ENCODE results near the gene ARPC5. TPM values are rescaled to one million over a fixed set of nuclear protein-coding genes. Genes with fewer than 3 reads are reported as not detected.

ARPC5 gene
- total RNA-seq, 3 donors from 2014 or later = 60.8 to 80.8 (median 70.8) TPM

DNA sequence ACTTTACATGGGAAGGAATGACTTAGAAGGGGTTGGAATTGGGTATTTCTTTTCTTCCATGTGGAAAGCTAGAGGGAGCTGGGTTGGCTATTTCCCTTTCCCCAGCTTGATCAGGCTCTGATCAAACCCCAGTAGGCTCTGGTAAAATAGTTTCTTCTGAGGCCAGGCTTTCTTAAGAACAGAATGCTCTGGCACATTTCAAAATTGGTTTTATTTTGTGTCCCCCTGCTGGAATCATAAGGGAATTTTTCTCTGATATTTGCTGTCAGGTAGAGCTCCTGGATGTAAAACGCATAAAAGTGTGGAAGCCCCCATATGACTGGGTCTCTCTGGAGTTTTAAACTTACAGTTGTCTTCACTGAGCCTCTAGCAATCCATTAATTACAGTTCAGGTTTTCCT, 34.6 kb upstream of the ARPC5 start:
- no peak for DNase-seq (ENCODE audit: low spot score in 2 of 2)
- H3K4me3 ChIP-seq = no peak overlapping the region
- no peaks in the 10 kb centered on the region for H3K36me3 ChIP-seq
- H3K27ac ChIP-seq = no peak overlapping the region
- no peaks in the 10 kb centered on the region for H3K4me1 ChIP-seq
- TF ChIP-seq POLR2A (IDR thresholded peaks at IDR 0.05) = no peak
- no peaks in the 10 kb centered on the region for H3K27me3 ChIP-seq
- intact Hi-C loops (cut with DNase I; ENCODE audit: low total_unique reads) = no loop called here
- H3K9me3 ChIP-seq = peaks cover 0 to 3% of the 10 kb centered on the region in 2 donors

DNA sequence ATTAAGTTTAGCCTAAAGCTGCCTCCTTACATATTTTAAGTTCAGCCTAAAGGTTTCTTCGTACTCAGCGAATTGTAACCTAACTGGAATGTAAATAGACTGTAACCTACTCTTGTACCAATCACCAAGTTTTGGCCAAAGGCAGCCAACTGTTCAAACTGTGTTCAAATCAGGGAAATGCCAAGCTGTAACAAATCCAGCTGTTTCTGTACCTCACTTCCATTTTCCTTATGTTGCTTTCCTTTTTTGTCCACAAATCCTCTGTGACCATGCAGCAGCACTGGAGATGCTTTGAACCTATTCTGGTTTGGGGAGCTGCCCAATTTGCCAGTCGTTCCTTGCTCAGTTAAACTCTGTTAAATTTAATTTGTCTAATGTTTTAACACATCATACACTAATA, 20.8 kb upstream of the ARPC5 start:
- Histone ChIP-seq H3K4me3 (no peak overlapping the region), H3K9me3 (no peaks in the 10 kb centered on the region), H3K36me3 (no peaks in the 10 kb centered on the region), H3K4me1 (no peaks in the 10 kb centered on the region), H3K27ac (no peak overlapping the region), H3K27me3 (no peaks in the 10 kb centered on the region)
- no peak for DNase-seq (ENCODE audit: low spot score in 2 of 2)
- TF ChIP-seq POLR2AphosphoS5 (IDR thresholded peaks at IDR 0.05) (no peak), POLR2A (IDR thresholded peaks at IDR 0.05) (no peak)
- TF ChIP-seq, protein P1, sequence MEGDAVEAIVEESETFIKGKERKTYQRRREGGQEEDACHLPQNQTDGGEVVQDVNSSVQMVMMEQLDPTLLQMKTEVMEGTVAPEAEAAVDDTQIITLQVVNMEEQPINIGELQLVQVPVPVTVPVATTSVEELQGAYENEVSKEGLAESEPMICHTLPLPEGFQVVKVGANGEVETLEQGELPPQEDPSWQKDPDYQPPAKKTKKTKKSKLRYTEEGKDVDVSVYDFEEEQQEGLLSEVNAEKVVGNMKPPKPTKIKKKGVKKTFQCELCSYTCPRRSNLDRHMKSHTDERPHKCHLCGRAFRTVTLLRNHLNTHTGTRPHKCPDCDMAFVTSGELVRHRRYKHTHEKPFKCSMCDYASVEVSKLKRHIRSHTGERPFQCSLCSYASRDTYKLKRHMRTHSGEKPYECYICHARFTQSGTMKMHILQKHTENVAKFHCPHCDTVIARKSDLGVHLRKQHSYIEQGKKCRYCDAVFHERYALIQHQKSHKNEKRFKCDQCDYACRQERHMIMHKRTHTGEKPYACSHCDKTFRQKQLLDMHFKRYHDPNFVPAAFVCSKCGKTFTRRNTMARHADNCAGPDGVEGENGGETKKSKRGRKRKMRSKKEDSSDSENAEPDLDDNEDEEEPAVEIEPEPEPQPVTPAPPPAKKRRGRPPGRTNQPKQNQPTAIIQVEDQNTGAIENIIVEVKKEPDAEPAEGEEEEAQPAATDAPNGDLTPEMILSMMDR (IDR thresholded peaks at IDR 0.05) = no peak
- intact Hi-C loops (cut with DNase I; ENCODE audit: low total_unique reads) = loop anchor here (10.0 kb wide), 1 partner anchor 258 kb away; no protein-coding TSS in a partner anchor

DNA sequence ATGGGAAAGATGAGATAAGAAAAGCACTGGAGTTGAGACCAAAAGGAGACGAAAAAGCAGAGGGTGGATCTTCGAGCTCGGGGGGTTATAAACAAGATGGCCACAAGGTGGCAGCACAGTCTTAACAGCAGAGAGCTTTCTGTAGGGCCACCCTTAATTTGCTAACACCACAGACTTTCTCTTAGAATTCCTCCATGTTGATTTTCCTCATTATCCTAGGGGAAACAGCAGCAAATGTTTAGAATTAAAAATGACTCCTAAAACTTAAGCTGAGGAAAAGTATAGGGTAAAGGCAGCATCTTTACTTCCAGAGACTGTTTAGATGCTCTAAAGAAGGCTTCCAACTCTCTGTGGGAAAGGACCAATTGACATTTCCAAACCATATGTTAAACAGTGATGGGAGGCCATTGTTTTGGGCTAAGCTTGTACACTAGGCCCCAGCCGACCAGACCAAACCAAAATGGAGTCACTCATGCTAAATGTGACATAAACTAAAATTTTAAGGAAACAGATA, 20.0 kb upstream of the ARPC5 start:
- intact Hi-C loops (cut with DNase I; ENCODE audit: low total_unique reads) = loop anchor here (10.0 kb wide), 1 partner anchor 259 kb away; no protein-coding TSS in a partner anchor

DNA sequence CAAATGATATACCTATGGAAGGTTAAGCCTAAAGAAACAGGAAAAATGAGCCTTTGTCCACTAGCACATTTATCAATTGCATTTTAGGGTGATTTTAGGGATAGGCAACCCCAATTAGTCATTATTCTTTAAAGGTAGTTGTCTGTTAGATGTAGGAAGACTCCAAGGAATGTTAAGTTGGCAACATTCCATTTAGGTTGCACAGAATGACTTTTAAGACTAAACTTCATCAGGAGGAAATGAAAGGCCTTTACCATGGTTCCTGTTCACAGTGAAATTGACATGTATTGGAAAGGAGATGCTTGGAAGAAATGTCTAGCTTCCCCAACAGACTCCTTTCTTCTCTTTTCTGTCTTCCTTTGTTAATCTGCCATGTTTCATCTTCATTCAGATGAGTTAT, 19.1 kb upstream of the ARPC5 start:
- Histone ChIP-seq H3K4me1 (no peaks in the 10 kb centered on the region), H3K27ac (no peak overlapping the region), H3K4me3 (no peak overlapping the region), H3K27me3 (no peaks in the 10 kb centered on the region), H3K9me3 (no peaks in the 10 kb centered on the region), H3K36me3 (no peaks in the 10 kb centered on the region)
- TF ChIP-seq POLR2AphosphoS5 (IDR thresholded peaks at IDR 0.05) (no peak), POLR2A (IDR thresholded peaks at IDR 0.05) (no peak)
- TF ChIP-seq, protein P1 (IDR thresholded peaks at IDR 0.05) = no peak
- intact Hi-C loops (cut with DNase I; ENCODE audit: low total_unique reads) = loop anchor here (10.0 kb wide), 1 partner anchor 260 kb away; no protein-coding TSS in a partner anchor
- no peak for DNase-seq (ENCODE audit: low spot score in 2 of 2)

More for the DNA sequence above, 20.0 kb upstream of the ARPC5 start:
- no peak overlapping the region for H3K27ac ChIP-seq
- H3K4me3 ChIP-seq = no peak overlapping the region
- H3K27me3 ChIP-seq = no peaks in the 10 kb centered on the region
- no peak for TF ChIP-seq POLR2AphosphoS5 (IDR thresholded peaks at IDR 0.05)
- TF ChIP-seq, protein P1 (IDR thresholded peaks at IDR 0.05) = peak; percentile 51 to 88 (median 87)
- TF ChIP-seq POLR2A (IDR thresholded peaks at IDR 0.05) = no peak
- H3K4me1 ChIP-seq = no peaks in the 10 kb centered on the region
- H3K36me3 ChIP-seq = no peaks in the 10 kb centered on the region
- no peaks in the 10 kb centered on the region for H3K9me3 ChIP-seq
- peak; percentile 64 to 72 for DNase-seq (ENCODE audit: low spot score in 2 of 2)

DNA sequence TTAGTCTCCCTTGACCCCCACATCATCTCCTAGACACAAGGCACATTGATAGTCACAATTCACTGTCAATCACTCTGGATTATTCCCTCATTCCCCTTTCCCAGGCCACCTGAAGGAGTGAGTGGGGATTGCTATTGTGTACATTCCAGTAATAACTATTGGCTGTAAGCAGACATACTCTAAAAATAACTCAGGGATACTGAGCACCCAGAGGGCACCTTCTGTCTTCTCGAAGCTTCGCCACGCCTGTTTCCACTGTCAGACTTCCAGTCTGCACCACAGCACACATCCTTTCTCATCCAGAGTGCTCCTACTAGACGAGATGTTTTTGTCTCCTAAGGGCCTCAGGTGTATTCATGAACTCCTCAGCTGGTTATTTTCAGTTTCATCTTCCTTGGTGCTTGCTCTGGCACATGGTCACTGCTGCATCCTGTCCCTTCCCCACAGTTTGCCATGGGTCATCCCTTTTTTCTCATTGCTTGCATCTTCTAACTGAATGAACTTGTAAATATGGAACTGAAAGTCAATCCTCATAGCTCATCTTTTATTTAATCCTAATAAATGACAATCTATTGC, 18.4 kb upstream of the ARPC5 start:
- H3K27me3 ChIP-seq = no peaks in the 10 kb centered on the region
- H3K9me3 ChIP-seq = no peaks in the 10 kb centered on the region
- intact Hi-C loops (cut with DNase I; ENCODE audit: low total_unique reads) = loop anchor here (10.0 kb wide), 1 partner anchor 261 kb away; no protein-coding TSS in a partner anchor
- TF ChIP-seq POLR2AphosphoS5 (IDR thresholded peaks at IDR 0.05) (no peak), POLR2A (IDR thresholded peaks at IDR 0.05) (no peak)
- TF ChIP-seq, protein P1 (IDR thresholded peaks at IDR 0.05) = no peak
- H3K4me1 ChIP-seq = no peaks in the 10 kb centered on the region
- H3K4me3 ChIP-seq = no peak overlapping the region
- H3K36me3 ChIP-seq = no peaks in the 10 kb centered on the region
- no peak for DNase-seq (ENCODE audit: low spot score in 2 of 2)
- no peak overlapping the region for H3K27ac ChIP-seq
